ENCODE data around the gene ITGA1. TPM values are rescaled to one million over a fixed set of nuclear protein-coding genes. Genes with fewer than 3 reads are reported as not detected.

The ITGA1 gene
- total and polyA plus RNA-seq, 9 donors = 4.9 to 41.2 (median 14.7) TPM

DNA sequence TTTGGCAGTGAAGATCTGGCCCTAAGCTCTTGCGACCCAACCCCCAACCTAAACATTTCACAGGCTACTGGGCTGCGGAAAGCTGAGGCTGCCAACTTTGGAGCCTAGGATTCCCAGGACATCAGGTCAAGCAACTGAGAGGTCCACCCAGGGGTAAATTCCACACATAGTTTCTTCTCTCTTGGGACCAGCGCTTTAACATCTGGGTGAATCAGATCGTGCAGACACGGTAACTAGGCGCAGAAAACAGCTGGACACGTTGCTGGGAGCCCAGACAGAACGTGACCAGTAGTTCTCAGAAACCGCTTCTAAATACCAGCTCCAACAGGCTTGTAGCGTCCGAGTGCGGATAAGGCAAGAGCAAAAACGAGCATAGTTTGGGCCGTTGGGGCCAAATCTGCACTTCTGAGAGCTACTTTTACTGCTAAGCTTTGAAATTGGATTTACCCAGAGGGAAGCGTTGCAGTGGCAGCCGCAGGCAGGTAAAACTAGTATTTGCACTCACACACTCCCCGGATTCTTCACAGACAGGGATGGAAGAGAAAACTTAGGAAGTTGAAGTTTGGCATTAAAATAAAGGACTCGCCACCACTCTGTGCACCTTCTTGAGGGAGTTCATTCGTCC lies 11.8 kb downstream of the ITGA1 start:
- intact Hi-C loops (cut with DNase I) = no loop called here
- peak in 2 of 5 donors; percentile 43 to 60 for DNase-seq
- Histone ChIP-seq H3K27me3 (no peaks in the 10 kb centered on the region), H3K9me3 (no peaks in the 10 kb centered on the region), H3K36me3 (no peaks in the 10 kb centered on the region), H3K4me3 (peak overlapping the region; percentile 49), H3K27ac (peak overlapping the region; percentile 90), H3K4me1 (ENCODE audit: insufficient read depth) (peaks cover 4% of the 10 kb centered on the region)
- WGBS, 3 donors = 0 to 1% (median 0%) methylated on average over 19 of the region's 19 CpGs
- TF ChIP-seq POLR2A (IDR thresholded peaks at IDR 0.05) (no peak), EP300 (IDR thresholded peaks at IDR 0.05) (no peak)

DNA sequence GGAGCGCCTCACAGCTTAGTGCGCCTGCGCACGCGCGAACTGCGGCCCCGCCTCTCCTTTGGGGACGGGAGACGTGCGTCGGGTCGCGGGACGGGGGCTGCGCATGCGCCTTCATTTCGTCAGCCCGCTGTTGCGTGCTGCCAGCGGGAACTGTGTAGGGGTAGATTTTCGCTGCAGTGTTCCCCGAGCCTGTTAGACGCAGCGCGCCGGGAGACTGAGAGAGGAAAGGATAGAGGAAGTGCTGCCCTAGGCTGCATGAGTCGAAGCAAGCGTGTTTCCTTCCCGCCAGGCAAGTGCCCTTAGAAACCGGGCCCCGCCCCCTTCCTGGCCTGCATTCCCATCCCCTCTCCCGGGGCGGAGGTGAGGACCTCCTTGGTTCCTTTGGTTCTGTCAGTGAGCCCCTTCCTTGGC lies 12.3 kb downstream of the ITGA1 start:
- WGBS, 3 donors = 0 to 1% (median 0%) methylated on average over 33 to 34 of the region's 34 CpGs
- TF ChIP-seq, protein P1, sequence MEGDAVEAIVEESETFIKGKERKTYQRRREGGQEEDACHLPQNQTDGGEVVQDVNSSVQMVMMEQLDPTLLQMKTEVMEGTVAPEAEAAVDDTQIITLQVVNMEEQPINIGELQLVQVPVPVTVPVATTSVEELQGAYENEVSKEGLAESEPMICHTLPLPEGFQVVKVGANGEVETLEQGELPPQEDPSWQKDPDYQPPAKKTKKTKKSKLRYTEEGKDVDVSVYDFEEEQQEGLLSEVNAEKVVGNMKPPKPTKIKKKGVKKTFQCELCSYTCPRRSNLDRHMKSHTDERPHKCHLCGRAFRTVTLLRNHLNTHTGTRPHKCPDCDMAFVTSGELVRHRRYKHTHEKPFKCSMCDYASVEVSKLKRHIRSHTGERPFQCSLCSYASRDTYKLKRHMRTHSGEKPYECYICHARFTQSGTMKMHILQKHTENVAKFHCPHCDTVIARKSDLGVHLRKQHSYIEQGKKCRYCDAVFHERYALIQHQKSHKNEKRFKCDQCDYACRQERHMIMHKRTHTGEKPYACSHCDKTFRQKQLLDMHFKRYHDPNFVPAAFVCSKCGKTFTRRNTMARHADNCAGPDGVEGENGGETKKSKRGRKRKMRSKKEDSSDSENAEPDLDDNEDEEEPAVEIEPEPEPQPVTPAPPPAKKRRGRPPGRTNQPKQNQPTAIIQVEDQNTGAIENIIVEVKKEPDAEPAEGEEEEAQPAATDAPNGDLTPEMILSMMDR (IDR thresholded peaks at IDR 0.05) = no peak
- no peak for TF ChIP-seq EP300 (IDR thresholded peaks at IDR 0.05)
- peak; percentile 76 for TF ChIP-seq POLR2A (IDR thresholded peaks at IDR 0.05)
- Histone ChIP-seq H3K36me3 (no peaks in the 10 kb centered on the region), H3K4me3 (peak overlapping the region; percentile 49), H3K27ac (peak overlapping the region; percentile 90), H3K9me3 (no peaks in the 10 kb centered on the region), H3K27me3 (no peaks in the 10 kb centered on the region), H3K4me1 (ENCODE audit: insufficient read depth) (peaks cover 4% of the 10 kb centered on the region)
- DNase-seq = peak; percentile 95 to 97 (median 96)
- intact Hi-C loops (cut with DNase I) = no loop called here

DNA sequence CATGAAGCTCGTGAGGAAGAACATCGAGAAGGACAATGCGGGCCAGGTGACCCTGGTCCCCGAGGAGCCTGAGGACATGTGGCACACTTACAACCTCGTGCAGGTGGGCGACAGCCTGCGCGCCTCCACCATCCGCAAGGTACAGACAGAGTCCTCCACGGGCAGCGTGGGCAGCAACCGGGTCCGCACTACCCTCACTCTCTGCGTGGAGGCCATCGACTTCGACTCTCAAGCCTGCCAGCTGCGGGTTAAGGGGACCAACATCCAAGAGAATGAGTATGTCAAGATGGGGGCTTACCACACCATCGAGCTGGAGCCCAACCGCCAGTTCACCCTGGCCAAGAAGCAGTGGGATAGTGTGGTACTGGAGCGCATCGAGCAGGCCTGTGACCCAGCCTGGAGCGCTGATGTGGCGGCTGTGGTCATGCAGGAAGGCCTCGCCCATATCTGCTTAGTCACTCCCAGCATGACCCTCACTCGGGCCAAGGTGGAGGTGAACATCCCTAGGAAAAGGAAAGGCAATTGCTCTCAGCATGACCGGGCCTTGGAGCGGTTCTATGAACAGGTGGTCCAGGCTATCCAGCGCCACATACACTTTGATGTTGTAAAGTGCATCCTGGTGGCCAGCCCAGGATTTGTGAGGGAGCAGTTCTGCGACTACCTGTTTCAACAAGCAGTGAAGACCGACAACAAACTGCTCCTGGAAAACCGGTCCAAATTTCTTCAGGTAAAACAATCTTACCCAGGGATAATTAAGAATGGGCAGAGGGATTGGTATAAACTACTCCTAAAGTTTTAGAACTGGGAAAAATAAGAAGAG lies 12.9 kb downstream of the ITGA1 start:
- WGBS, 3 donors = 1 to 3% (median 2%) methylated on average over 28 to 31 of the region's 31 CpGs
- Histone ChIP-seq H3K27me3 (no peaks in the 10 kb centered on the region), H3K4me1 (ENCODE audit: insufficient read depth) (peaks cover 4% of the 10 kb centered on the region), H3K4me3 (peak overlapping the region; percentile 49), H3K9me3 (no peaks in the 10 kb centered on the region), H3K36me3 (no peaks in the 10 kb centered on the region), H3K27ac (peak overlapping the region; percentile 90)
- peak; percentile 54 to 66 (median 60) for DNase-seq
- TF ChIP-seq EP300 (IDR thresholded peaks at IDR 0.05) (no peak), POLR2A (IDR thresholded peaks at IDR 0.05) (no peak)
- TF ChIP-seq, protein P1 (IDR thresholded peaks at IDR 0.05) = peak in 1 of 3 donors; percentile 16
- intact Hi-C loops (cut with DNase I) = no loop called here

DNA sequence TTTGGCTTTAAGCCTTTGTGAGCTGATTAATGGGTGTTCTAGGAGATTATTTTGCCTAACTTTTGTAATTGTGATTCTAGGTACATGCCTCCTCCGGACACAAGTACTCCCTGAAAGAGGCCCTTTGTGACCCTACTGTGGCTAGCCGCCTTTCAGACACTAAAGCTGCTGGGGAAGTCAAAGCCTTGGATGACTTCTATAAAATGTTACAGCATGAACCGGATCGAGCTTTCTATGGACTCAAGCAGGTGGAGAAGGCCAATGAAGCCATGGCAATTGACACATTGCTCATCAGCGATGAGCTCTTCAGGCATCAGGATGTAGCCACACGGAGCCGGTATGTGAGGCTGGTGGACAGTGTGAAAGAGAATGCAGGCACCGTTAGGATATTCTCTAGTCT lies 13.6 kb downstream of the ITGA1 start:
- Histone ChIP-seq H3K27ac (peak overlapping the region in 1 of 2 donors; percentile 90), H3K4me1 (ENCODE audit: insufficient read depth) (peaks cover 4% of the 10 kb centered on the region), H3K36me3 (no peaks in the 10 kb centered on the region), H3K27me3 (no peaks in the 10 kb centered on the region), H3K9me3 (no peaks in the 10 kb centered on the region), H3K4me3 (peak overlapping the region; percentile 49)
- peak in 1 of 5 donors; percentile 13 for DNase-seq
- intact Hi-C loops (cut with DNase I) = no loop called here
- no peak for TF ChIP-seq POLR2A (IDR thresholded peaks at IDR 0.05)
- 10 to 16% (median 11%) methylated on average over 8 of the region's 8 CpGs for WGBS, 3 donors

DNA sequence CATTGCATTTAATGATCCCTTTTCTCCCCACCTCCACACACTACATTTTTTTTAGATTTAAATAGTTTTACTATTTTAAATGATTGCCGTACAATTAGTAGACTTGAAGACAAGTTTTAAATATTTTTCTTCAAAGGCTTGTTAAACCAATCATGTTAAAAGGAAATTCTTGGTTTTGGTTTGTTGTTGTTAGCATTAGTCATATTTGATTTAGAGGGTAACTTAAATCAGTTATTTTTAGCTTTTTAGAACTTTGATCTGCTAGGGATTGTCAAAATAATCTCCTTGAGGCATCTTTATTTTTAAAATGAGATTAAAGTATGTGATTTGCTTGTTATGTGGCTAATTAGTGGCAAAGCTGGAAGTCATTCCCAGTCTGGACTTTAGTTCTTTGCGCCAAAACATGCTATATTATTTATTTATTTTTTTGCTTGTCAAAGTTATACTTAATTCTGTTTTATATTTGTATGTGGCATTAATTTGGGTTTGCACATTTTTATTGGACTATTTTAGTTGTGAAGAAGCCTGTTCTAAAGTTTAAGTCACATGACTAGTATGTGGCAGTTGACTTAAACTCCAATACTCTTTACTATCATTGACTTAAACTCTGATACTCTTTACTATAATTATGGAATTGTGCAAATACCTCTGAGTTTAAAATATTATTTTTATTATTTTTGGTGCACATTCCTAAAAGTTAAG lies 14.7 kb downstream of the ITGA1 start:
- no peak overlapping the region for H3K27ac ChIP-seq
- no peaks in the 10 kb centered on the region for H3K27me3 ChIP-seq
- 51 to 59% (median 52%) methylated on average over 2 of the region's 2 CpGs for WGBS, 3 donors
- no peak for DNase-seq
- peaks cover 4% of the 10 kb centered on the region for H3K4me1 ChIP-seq (ENCODE audit: insufficient read depth)
- no peaks in the 10 kb centered on the region for H3K9me3 ChIP-seq
- intact Hi-C loops (cut with DNase I) = no loop called here
- peak overlapping the region; percentile 49 for H3K4me3 ChIP-seq
- no peaks in the 10 kb centered on the region for H3K36me3 ChIP-seq
- TF ChIP-seq POLR2A (IDR thresholded peaks at IDR 0.05) = no peak
